Left renal cortex interstitium (tissue), 4 donors: ENCODE measurements around the gene NOL9. TPM values are rescaled to one million over a fixed set of nuclear protein-coding genes. Genes with fewer than 3 reads are reported as not detected.
A peak's percentile ranks its signal among the peaks of the same experiment; 100 is the strongest.

ENCODE experiments used
- DNase-seq, 4 donors: peaks; one replicate each; pipeline ENCODE4 v3.0.0-alpha.2; 2013; ENCODE audit warnings: low read depth in 4 of 4, low spot score in 2 of 4, missing footprints in 1 of 4
- polyA plus RNA-seq, 4 donors: library from polyadenylated mRNA; unstranded; fragments of 120-200 nt; gene quantifications; one replicate each; pipeline ENCODE4 v1.2.1, GENCODE V29; 2013; ENCODE audit not compliant: insufficient read length in 4 of 4

Gene NOL9
- polyA plus RNA-seq, 4 donors: 11.9 to 27.5 (median 19.9) TPM

DNA sequence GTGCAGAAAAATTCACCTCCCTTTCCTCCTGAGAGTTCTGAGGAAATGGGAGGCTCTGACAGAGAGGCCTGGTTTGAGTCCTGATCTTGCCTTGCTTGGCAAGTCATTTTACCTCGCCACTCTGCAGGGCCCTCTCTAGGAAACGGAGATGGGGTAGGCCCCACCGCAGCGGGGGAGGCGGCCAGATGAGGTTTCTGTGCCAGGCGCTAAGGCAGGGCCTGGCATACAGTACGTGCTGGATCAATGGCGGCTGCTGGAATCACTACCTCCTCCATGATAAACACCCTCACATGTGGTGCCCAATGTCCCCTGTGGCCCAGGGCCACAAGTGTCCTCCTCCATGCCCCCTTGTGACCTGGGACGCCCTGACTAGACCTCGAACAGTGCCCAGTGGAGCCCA lies 62.3 kb downstream of the NOL9 start:
- no peak for DNase-seq

DNA sequence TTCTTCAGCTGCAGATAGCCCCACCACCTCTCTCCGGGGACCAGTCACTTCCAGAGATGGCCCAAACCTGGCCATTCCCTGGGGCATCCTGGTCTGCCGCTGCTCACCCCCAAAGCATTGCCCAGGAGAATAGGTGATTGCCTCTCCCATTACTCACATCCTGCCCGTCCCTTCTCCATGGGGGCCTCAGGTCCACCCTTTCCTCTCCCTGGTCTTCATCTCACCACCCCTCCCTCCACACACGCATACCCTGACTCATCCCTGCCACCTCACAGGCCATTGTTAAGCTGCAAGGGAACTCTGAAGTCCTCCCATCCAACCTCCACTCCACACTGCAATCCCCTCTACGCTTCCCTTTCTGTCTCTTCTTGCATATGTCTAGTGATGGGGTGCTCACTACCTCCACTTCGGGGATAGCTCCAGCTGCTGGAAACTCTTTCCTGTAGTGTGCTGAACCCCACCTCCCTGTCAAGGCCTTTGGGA lies 62.8 kb downstream of the NOL9 start, which contains the start of gene PLEKHG5:
TSS of gene PLEKHG5 (minus strand) at position 188 of the 483 bp plus-strand sequence. CDS start 14,096 bp downstream, outside the sequence.
- no peak for DNase-seq

DNA sequence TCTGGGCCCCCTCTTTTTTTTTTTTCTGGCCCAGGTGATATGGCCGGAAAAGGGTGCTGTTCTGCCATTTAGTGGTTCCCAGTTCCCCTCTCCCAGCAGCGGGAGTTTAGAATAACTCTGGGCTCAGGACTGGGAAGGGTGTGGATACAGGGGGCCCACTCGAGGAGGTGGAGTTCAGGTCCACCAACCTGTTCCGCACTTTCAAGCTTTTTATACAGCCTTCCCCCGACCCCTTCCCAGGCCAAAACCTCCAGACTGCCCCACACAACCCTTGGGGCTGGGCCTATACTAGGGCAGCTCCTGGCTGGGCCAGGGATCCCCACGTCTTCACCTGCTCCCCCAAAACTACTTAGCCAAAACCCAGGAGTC lies 63.2 kb downstream of the NOL9 start:
- no peak for DNase-seq

DNA sequence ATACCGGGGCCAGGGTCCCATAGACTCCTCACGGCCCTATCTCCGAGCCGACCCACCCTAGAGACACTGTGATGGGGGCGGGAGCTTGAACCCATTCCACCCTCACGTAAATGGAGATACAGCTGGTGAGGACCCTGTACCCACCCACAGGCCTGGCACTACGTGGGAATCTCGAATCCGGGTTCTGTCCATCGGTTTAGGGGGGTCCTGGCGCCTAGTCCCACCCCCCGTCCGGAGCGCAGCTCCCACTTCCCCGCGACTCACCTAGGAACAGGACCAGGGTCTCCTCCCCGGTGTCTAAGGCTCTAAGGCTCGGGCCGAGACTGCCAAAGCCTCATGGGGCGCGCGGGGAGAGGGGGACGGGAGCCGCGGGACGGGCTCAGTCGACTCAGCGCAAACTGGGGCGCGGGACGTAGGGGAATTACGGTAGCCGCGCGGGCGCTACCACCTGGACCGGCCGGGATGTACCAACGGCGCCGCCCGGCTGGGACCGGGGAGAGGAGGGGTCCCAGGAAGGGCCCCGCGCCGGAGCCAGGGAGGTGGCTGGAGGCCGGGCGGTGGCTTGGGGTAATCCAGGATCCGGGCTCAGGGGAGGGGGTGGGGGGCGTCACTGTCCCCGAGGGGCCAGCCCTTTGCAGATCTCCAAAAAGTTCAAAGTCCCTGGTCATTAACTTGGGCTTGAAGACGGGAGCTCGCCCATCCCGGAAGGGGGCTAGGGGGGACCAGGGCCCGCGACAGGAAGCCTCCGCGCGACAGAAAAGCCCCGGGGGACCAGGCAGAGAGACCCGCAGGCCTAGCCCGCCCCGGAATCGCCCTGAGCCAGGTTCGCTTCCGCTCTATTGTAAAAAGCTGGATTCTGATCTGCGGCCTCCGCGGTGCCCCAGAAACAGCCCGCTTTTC lies 63.9 kb downstream of the NOL9 start:
- DNase-seq: peak in 2 of 4 donors; percentile 57 to 70

DNA sequence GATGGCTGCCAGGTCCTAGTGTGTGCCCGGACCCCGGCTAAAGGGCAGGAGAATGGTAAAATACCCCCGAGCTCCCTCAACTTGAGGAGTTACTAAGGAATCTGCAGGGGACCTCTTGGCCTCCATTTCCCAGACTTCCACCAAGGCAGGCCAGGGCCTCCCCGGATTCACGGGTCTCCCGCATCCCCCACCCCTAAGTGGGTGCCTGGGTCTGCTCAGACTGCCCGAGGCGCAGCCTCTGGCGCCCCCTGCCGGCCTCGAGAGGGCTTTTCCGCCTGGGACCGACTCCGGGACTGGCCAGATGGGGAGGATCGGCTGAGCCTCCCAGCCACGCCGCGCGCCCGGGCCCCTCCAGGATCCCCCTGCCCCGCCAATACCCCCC lies 64.5 kb downstream of the NOL9 start:
- DNase-seq: peak in 1 of 4 donors; percentile 50

DNA sequence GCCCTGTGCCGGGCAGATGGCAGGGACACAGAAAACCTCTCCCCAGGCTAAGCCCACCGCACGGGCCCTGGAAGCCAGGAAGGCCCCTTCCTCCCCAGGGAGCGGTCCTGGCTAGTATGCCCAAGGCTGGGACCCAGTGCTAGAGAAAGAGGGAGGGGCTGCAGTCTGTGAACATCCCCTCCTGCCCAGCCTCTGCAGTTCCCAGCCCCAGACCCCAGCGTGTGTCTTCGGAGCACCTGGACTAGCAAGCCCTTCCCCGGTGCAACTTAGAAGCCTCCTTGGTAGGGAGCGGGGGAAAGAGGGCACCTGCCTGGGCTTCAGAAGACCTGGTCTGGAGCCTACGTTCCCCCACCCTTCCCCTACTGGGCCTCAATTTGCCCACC lies 64.9 kb downstream of the NOL9 start:
- no peak for DNase-seq

DNA sequence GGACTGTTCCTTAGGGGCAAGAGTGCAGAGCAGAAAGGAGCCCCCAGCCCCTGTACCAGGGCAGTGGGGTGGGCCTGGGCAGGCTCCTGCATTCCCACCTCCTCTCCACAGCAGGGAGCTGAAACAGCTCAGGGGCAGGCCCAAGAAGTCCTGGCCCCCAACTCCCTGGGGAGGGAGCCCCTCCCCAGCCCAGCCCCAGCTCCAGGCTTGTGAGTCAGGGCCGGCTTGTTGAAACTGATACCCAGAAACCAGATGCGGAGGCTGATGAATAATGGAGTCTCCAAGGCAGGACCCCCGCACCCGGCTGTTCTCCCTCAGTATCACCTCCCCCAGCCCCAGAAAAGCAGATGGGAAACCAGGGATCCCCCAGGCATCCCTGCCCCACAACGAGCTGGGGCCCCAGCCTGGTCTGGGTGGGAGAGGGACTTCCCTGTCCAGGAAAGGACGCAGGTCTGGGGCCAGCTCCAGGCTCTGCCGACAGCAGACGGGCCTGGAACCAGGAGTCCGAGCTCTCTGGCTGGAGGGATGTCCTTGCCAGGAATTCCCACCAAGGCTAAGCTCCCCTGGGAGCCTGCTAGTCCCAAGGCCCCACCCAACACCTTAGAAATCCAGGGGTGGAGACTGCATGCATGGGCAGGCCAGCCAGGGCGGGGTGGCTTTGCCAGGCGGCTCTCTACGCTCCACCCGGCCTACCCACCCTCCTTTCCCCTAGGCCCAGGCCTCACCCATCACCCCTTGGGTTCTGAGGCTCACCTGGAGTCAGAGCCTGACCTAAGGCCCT lies 65.5 kb downstream of the NOL9 start:
- DNase-seq: no peak

DNA sequence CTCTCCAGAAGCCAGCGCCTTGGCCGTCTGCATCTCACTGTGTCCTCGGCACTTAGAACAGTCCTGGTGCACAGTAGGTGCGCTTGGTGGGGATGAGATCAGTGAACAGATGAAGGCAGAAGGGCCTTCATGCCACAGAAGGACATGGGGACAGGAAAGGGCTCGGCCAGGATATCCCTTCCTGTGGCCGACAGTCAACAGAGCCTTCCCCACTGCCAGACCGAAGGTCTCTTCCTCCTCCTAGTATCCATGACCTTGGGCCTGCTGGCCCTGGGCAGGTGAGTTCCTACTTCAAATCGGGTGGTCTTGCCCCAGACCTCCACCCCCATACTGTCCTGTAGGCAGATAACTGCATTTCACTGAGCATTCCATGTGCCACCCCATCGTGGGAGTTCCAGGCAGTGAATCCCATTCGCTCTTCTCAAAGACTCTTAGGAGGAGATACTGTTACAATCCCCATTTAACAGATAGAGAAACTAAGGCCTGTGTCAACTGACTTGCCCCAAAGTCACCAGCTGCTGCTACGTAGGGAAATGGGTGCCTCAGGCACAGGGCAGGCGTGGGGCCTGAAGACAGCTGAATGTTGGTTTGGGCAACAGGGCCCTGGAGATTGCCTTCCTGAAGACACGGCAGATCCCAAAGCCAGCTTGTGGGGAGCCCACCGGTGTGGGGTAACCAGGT lies 66.4 kb downstream of the NOL9 start:
- no peak for DNase-seq

DNA sequence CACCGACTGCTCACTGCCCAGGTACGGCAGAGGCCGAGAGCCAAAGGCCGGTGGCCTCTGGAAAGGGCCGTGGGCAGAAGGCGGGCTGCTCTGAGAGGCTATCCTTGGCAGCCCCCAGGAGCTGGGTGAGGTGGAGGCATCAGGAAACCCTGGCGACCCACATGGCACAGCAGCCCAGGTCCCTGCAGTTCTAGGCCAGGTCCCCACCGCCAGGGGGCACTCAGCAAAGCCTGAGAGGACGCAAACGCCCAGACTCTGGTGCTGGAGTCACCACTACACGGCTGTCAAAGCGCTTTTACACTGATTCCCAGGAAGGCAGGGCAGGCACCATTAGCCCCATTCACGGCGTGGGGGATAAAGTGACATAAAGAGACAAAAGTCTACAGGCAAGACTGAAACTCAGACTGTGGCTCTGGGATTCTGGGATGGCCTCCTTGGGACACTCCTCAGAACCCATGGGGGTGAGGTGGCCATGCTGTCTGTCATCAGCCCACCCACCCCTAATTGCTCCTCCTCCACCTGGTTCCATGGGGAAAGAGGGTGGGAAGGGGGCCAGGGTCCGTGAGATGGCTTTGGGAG lies 67.8 kb downstream of the NOL9 start:
- peak; percentile 62 to 87 (median 68) for DNase-seq

DNA sequence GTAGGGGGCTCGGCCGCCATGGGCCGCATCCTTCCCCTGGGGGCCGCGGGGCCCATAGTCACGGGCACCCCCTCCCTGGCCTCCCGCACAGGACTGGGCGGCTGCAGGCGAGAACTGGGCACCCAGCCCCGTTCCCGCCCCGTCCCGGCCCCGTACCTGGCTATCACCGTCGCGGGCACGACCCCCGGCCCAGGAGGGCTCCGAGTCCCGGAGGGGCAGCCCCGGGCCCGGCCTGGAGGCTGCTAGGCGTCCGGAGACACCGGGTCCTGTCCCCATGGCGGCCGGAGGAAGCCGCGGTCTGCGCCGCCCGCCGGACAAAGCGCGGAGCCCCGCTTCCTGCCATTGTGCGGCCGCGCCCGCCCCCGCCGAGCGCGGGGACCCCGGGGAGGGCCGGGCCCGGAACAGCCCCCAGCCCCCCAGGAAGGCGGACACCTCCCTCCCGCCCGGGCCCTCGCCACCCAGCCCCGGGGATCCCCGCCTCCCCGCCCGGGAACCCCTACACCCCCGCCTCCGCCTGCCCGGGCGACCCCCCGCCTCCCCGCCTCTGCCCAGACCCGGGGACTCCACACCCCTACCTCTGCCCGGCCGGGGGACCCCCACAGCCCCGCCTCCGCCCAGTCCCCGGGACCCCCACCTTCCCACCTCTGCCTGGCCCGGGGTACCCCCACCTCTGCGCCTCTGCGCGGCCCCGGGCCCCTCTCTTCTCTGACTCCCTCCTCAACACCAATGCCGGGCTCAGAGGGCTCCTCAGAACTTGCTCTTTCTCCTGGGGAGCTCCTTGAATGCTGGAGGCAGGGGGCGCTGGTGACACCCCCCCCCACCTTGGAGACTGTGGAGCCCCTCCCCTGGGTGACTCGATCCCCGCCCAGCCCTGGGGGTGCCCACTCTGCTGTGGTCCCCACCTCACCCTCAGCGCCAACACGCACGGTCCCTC lies 68.9 kb downstream of the NOL9 start:
- no peak for DNase-seq

DNA sequence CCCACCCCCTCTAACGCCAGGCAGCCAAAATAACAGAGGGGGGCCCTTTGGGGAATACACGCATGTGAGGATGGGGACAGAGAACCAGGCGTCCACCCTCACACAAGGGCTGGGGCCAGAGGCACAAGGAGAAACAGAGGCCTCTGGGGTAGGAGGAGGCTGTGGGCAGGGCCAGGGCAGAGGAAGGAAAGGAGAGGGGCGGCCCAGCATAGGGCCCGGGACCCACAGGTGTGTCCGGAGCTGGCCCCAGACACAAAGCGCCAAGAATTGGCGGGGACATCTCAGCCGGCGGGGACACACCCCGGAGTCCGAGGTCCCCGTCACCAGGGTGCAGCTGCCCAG lies 69.5 kb downstream of the NOL9 start:
- DNase-seq: no peak

DNA sequence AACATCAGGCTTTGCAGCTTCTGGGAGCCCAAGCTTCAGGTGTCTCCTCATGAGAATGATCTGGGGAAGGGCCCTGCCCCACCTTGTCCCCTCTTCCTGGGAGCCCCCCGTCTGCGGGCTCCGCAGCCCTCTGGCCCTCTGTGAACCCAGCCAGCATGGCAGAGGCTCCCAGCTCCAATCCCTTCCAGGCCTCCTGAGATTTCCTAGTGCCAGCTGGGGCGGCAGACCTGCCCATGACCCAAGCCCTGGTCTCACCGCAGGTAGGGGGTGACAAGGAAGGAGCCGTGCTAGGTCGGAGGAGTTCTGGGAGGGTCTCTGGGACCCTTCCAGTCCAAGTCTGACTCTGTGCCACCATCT lies 70.6 kb downstream of the NOL9 start:
- DNase-seq: no peak

DNA sequence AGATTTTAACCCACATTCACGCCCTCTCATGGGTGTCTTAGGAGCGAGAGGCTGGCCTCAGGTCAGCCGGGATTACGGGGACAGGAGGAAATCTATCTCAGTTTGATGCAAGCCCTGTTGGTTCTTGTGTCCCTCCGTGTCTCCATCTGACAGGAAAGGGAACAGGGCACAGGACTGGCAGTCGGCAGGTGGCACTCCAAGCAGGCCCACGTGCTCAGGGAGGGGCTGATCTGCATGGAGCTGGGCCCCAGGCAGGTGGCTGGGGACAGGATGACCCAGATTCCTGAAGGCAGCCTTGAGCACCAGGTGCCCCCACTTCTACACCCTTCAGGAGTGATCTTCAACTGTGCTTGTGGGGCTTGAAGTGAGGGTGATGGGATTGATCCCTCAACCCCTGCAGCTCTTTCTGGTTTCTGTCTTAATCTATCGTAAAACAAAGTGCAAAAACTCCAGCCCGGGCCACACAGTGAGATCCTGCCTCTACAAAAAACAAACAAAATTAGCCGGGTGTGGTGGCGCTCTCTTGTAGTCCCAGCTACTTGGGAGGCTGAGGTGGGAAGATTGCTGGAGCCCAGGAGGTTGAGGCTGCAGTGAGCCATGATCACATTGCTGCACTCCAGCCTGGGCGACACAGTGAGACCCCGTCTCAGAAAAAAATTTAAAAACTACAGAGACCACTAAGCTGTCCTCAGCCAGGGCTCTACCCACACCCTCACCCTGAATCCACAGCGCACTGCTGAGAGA lies 71.1 kb downstream of the NOL9 start:
- DNase-seq: no peak

DNA sequence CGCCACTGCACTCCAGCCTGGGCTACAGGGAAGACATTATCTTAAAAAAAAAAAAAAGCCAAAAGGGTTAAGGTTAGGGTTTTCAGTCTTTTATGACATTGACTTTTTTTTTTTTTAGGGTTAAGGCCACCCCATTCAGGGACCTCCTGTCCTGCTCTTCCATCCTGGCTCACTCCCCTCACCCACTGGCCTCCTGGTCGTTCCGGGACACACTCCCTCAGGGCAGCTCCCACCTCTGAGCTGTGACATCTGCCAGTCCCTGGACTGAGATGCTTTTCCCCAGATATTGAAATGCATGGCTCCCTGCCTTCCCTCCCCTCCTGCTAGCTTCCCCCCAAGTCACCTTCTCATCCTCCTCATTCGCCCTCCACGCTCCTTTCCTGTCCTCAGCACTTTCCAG lies 72.5 kb downstream of the NOL9 start:
- no peak for DNase-seq

DNA sequence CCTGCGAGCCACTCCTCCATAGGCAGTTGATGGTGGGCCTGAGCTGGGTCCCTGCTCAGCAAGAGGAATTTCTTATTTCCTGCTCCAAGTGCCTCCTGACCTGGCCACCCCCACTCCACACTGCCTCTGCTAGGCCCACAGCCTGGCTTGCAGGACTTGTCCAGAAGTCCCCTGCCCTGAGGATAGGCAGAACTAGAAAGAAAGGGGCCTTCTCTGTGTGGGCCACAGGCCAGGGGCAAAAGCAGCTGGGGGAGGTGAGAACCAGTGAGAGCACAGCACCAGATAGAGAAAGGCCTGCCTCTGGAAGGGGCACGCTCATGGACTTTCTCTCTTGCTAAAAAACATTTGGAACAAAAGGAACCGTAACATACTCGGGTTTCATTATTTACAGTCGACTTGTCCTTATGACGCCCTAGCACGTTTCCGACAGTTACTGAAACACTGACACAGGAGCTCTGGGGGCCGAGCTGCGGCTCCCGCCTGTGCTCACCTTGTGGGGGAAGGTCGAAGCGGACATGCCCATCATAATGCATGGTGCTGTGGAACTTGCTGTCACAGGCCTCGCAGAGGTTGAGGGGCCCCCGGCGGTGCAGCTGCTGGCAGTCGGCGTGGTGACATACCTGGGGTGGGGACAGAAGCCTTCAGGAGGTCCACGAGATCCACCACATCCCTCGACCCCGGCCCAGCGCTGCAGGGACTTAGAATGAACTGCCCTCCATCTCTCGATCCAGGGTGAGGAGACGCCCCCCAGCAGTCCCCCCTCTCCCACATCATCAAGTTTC lies 77.1 kb downstream of the NOL9 start:
- DNase-seq: no peak

DNA sequence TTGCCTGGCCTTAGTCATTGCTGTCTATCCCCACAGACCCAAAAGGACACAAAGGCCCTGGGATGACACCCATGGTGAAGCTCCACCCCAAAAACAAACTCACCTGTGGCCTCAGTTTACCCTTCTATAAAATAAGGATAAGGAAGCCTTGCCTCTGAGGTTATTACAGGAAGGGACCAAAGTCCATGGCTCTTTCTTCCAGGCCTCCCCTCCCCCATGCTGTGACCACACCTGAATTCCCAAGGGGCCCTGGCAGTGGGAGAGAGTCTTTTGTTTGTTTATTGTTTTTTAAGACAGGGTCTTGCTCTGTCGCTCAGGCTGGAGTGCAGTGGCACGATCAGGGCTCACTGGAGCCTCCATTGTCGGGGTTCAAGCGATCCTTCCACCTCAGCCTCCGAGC lies 77.8 kb downstream of the NOL9 start:
- no peak for DNase-seq

DNA sequence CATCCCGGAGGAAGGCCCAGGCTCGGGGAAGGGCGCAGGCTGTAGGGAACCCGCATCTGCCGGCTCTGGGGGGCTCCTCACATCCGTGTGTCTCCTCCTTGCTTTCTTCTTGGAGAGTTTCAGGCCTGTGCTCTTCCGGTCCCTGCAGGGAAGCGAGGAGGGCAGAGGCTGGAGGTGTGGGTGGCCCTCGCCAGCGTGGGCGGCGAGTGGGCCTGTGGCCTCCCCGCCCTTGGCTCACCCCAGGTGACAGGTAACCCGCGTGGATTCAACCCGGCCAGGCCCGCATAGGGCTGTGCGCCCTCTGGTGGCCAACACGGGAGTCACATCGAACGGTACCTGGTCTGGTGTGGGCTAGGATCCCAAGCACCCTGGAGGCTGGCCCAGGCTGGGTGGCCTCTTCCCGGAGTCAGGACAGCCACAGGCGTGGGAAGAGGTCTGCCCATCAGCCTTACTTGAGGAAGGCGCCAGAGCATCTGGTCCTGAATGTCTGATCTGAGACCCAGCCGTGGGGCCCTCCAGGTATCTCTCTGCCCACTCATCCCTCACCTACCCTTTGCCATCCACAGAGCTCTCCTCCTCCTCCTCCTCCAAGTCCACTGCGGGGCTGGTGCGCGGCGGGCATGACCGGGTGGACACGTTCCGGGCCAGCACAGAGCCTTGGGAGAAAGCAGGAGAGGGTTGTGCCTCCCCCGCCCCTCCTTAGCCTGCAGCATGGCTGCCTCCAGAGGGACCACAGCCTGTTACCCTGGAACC lies 78.8 kb downstream of the NOL9 start:
- DNase-seq: no peak

DNA sequence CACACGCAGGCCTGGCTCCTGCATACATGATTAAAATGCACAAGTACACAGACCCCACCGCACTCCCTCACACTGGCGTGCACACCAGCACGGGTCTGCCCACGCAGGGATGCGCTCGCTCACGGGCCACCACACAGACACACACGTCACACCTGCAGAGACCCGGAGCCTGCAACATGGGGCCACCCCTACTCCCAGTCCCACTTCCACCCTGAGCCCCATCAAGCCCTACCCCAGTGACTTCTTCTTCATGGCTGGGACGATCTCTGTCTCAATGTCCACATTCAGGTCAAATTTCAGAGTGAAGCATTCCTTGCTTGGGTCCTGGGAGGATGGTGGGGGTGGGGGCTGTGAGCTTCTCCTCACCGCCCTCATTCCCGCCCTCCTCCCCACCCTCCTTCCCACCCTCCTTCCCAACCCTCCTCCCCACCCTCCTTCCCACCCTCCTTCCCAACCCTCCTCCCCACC lies 79.5 kb downstream of the NOL9 start:
- DNase-seq: no peak
